Fibroblast of skin of scalp (primary cell): ENCODE results near the gene MUC12.
"Not testable (repeated sequence)": the region's sequence is repeated elsewhere in the genome, so short reads cannot be mapped to it uniquely, and the experiment has no call there.

Experiments
- DNase-seq: peaks from one replicate; pipeline ENCODE4 v3.0.0-alpha.2; 2013

Gene MUC12

DNA sequence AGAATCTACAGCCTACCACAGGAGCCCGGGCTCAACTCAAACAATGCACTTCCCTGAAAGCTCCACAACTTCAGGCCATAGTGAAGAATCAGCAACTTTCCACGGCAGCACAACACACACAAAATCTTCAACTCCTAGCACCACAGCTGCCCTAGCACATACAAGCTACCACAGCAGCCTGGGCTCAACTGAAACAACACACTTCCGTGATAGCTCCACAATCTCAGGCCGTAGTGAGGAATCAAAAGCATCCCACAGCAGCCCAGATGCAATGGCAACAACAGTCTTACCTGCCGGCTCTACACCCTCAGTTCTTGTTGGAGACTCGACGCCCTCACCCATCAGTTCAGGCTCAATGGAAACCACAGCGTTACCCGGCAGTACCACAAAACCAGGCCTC lies 22.3 kb downstream of the MUC12 start:
- DNase-seq, result no peak

DNA sequence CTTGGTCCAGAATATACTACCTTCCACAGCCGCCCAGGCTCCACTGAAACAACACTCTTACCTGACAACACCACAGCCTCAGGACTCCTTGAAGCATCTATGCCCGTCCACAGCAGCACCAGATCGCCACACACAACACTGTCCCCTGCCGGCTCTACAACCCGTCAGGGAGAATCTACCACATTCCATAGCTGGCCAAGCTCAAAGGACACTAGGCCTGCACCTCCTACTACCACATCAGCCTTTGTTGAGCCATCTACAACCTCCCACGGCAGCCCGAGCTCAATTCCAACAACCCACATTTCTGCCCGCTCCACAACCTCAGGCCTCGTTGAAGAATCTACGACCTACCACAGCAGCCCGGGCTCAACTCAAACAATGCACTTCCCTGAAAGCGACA lies 22.9 kb downstream of the MUC12 start:
- not testable (repeated sequence) for DNase-seq

DNA sequence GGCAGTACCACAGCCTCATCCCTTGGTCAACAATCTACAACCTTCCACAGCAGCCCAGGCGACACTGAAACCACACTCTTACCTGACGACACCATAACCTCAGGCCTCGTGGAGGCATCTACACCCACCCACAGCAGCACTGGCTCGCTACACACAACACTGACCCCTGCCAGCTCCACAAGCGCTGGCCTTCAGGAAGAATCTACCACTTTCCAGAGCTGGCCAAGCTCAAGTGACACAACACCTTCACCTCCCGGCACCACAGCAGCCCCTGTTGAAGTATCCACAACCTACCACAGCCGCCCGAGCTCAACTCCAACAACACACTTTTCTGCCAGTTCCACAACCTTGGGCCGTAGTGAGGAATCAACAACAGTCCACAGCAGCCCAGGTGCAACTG lies 25.3 kb downstream of the MUC12 start:
- not testable (repeated sequence) for DNase-seq

GRCh38 chr7:100998530-100998929 lies 29.2 kb downstream of the MUC12 start:
- DNase-seq, result not testable (repeated sequence)

GRCh38 chr7:100999334-100999733 lies 30.0 kb downstream of the MUC12 start:
- DNase-seq, result not testable (repeated sequence)

DNA sequence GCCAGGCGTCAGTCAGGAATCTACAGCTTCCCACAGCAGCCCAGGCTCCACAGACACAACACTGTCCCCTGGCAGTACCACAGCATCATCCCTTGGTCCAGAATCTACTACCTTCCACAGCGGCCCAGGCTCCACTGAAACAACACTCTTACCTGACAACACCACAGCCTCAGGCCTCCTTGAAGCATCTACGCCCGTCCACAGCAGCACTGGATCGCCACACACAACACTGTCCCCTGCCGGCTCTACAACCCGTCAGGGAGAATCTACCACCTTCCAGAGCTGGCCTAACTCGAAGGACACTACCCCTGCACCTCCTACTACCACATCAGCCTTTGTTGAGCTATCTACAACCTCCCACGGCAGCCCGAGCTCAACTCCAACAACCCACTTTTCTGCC lies 30.7 kb downstream of the MUC12 start:
- not testable (repeated sequence) for DNase-seq

DNA sequence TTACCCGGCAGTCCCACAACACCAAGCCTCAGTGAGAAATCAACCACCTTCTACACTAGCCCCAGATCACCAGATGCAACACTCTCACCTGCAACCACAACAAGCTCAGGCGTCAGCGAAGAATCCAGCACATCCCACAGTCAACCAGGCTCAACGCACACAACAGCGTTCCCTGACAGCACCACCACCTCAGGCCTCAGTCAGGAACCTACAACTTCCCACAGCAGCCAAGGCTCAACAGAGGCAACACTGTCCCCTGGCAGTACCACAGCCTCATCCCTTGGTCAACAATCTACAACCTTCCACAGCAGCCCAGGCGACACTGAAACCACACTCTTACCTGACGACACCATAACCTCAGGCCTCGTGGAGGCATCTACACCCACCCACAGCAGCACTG lies 33.0 kb downstream of the MUC12 start:
- DNase-seq, result not testable (repeated sequence)

DNA sequence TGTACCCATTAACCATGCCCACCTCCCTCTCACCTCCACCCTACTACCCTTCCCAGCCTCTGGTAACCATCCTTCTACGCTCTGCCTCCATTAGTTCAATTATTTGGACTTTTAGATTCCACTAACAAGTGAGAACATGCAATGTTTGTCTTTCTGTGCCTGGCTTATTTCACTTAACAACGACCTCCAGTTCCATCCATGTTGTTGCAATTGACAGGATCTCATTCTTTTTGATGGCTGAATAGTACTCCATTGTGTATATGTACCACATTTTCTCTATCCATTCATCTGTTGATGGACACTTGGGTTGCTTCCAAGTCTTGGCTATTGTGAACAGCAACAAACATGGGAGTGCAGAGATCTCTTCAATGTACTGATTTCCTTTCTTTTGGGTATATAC lies 38.0 kb downstream of the MUC12 start:
- DNase-seq, result not testable (repeated sequence)

- no peak for DNase-seq
Observed at GRCh38 chr7:101009629-101010028, 40.3 kb downstream of the MUC12 start.

GRCh38 chr7:101012931-101013330 lies 43.6 kb downstream of the MUC12 start:
- DNase-seq, result no peak

DNA sequence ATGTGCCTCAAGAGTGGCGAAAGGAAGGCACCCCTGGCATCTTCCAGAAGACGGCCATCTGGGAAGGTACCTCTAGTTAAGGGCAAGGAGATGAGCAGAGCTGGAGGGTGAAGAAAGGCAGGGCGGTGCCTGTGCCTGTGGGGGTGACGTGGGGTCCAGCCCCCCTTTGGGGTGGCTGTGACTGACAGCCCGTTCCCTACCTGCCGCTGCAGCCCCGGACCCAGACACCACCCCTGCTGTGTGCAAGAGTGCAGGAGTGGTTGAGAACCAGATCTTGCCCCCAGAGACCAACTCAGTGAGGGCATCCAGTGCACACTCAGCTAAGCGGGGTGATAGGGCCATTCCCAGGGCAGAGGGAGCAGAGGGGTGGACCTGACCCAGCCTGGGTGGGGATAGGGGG lies 46.3 kb downstream of the MUC12 start:
- DNase-seq, result no peak

DNA sequence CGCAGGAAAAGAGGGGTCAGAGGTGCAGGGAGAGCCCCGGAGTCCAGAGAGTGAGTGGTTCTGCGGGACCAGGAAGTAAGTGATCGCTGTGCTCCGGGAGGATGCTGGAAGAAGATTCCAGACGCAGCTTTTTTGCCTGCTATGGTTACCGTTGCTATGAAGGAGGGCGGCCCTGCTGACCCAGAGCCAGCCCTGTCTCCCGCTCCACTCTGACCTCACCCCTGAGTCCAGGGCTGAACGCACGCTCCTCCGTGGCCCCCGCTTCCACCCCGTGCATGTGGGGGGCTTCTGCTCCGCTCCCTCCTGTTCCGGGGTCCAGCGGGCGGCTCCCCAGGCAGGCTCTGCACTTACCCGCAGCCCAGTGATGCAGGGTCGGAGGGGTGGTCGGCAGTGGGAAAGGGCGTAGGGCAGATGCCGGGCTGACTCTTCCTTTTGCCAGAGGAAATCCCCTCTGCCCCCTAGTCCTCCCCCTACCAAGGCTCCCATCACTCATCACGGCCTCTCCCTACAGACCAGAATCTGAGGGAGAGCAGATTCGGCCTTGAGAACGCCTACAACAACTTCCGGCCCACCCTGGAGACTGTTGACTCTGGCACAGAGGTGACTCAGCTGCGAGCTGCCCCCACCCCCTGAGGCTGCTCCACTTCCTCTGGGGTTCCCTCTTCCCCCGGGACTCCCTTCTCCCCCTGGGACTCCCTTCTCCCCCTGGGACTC lies 47.9 kb downstream of the MUC12 start:
- peak; percentile 85 for DNase-seq

- no peak for DNase-seq
Observed at GRCh38 chr7:101018271-101019167, 49.2 kb downstream of the MUC12 start.

DNA sequence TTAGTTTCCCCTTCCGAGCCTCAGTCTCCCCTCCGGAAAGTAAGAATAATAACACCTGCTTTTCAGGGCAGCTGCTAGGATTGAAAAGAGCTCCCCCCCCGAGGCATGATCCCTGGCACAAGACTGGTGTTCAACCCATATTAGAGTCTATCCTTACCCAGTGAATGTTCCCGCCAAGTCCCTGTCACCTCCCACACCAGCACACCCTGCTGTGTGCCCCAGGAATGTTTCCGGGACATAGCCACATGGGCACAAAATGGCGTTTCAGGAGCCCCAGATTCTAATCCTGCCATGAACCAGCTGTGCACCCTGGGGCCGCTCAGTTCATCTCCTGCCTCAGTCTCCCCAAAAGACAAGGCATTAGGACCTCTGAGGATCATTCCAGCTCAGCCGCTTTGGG lies 51.1 kb downstream of the MUC12 start:
- no peak for DNase-seq

DNA sequence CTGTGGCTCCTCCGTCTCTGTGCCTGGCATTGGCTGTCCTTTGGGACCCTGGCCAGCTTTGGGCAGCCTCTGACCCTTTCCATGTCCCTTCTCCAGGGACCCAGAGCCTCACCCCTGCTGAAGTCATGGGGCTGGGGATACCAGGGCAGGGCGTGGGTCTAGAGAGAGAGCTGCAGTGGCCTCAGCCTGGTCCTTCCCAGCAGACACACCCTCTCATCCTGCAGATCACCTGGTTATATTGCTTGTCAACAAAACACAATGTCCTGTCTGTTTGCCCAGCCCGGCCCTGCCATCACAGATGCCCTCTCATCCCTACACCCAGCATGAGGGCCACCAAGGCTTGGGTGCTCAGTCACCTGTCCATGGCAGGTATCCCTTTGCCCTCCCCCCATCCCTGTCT lies 52.3 kb downstream of the MUC12 start:
- no peak for DNase-seq

- DNase-seq, result no peak
Observed at GRCh38 chr7:101023839-101024238, 54.5 kb downstream of the MUC12 start.

DNA sequence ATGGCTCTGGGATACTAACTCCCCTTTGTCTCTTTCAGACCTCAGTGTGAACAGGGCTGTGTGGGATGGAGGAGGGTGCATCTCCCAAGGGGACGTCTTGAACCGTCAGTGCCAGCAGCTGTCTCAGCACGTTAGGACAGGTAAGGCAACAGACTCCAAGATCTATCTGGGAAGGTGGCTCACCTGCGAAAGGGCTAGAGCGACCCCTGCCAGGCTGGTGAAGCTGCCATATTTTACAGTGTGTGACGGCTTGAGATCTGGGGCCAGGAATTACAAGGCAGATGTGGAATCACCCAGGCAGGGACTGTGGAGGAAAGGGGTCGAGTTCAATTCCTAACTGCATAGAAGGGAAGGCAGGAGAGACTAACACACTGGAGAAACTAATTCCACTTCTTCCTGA lies 61.7 kb downstream of the MUC12 start:
- no peak for DNase-seq

GRCh38 chr7:101035941-101036340 lies 66.6 kb downstream of the MUC12 start:
- DNase-seq, result no peak

DNA sequence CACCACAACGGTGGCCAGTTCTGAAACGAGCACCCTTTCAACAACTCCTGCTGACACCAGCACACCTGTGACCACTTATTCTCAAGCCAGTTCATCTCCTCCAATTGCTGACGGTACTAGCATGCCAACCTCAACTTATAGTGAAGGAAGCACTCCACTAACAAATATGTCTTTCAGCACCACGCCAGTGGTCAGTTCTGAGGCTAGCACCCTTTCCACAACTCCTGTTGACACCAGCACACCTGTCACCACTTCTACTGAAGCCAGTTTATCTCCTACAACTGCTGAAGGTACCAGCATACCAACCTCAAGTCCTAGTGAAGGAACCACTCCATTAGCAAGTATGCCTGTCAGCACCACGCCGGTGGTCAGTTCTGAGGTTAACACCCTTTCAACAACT lies 71.9 kb downstream of the MUC12 start:
- DNase-seq, result not testable (repeated sequence)

- peak; percentile 51 for DNase-seq
Observed at GRCh38 chr7:101058355-101058754, 89.0 kb downstream of the MUC12 start.

DNA sequence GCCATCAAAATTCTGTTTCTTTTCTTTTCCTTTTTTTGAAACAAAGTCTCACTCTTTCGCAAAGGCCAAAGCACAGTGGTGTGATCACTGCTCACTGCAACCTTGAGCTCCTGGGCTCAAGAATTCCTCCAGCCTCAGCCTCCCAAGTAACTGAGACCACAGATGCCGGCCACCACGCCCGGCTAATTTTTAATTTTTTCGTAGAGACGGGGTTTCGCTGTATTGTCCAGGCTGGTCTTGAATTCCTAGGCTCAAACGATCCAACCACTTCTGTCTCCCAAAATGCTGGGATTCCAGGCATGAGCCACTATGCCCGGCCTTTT lies 90.2 kb downstream of the MUC12 start:
- DNase-seq, result no peak

- no peak for DNase-seq
Observed at GRCh38 chr7:101060992-101061391, 91.6 kb downstream of the MUC12 start.

DNA sequence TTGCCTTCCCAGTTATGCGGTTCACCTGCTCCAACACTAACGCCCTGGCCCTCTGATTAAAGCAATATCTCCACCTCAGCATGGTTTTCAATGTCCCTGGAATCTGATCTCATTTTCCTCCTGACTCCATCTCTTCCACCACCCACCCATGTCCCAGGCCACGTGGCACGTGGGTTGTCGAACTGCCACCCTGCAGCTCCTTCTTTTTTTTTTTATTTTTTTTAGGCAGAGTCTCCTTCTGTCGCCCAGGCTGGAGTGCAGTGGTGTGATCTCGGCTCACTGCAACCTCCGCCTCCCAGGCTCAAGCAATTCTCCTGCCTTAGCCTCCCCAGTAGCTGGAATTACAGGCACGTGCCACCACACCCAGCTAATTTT lies 94.8 kb downstream of the MUC12 start:
- not testable (repeated sequence) for DNase-seq

DNA sequence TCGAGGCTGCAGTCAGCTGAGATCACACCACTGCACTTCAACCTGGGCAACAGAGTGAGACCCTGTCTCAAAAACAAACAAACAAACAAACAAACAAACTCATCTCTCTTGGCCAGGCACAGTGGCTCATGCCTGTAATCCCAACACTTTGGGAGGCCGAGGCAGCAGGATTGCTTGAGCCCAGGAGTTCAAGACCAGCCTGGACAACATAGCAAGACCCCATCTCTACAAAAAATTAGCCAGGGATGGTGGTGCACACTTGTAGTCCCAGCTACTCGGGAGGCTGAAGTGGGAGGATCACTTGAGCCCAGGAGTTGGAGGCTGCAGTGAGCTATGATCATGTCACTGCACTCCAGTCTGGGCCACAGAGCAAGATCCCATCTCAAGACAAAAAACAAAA lies 95.8 kb downstream of the MUC12 start:
- not testable (repeated sequence) for DNase-seq
